Stimulated activated naive B cell treated with anti-CD40 and anti-IgM and Interleukin-4, amounts not matched to agents 10 μg/mL and 1 μg/mL and 100 μg/mL, for 72 hours (primary cell): Measurements from ENCODE around the gene MST1R.
"Not testable (repeated sequence)": the region's sequence is repeated elsewhere in the genome, so short reads cannot be mapped to it uniquely, and the experiment has no call there.

ENCODE experiments used
- ATAC-seq, 2 donors: fragments of 150-1000 bp; cut with Tn5 transposase; replicated peaks; 2 replicates each; pipeline ENCODE4 v1.10.0; 2021; ENCODE audit warnings: moderate library complexity in 1 of 2
- DNase-seq: peaks from one replicate; pipeline ENCODE4 v3.0.0; 2021
- H3K27ac Mint-ChIP-seq: one replicate; pipeline ENCODE4 v1.8.0; 2022; ENCODE audit warnings: mild to moderate bottlenecking, mixed read lengths
- H3K27me3 Mint-ChIP-seq, 2 donors: one replicate each; pipeline ENCODE4 v1.8.0; 2022; ENCODE audit warnings: mixed read lengths in 2 of 2
- H3K36me3 Mint-ChIP-seq, 2 donors: one replicate each; pipeline ENCODE4 v1.8.0; 2022; ENCODE audit warnings: mixed read lengths in 2 of 2, mild to moderate bottlenecking in 1 of 2
- H3K4me1 Mint-ChIP-seq, 2 donors: one replicate each; pipeline ENCODE4 v1.8.0; 2022; ENCODE audit warnings: mixed read lengths in 2 of 2, mild to moderate bottlenecking in 1 of 2
- H3K4me3 Mint-ChIP-seq, 2 donors: one replicate each; pipeline ENCODE4 v1.8.0; 2022; ENCODE audit warnings: mild to moderate bottlenecking in 2 of 2, mixed read lengths in 2 of 2, moderate library complexity in 1 of 2
- H3K9me3 Mint-ChIP-seq, 2 donors: one replicate each; pipeline ENCODE4 v1.8.0; 2022; ENCODE audit warnings: mixed read lengths in 2 of 2, mild to moderate bottlenecking in 1 of 2

The MST1R gene

GRCh38 chr3:49903451-49904424 lies at the start of gene MST1R:
MST1R (minus strand) TSS chr3:49903873; CDS start chr3:49903609, 264 bp downstream.
- Mint-ChIP-seq H3K27me3 (no peaks in the 10 kb centered on the region), H3K36me3 (peaks cover 0 to 3% of the 10 kb centered on the region in 2 donors), H3K4me1 (peaks cover 19 to 23% of the 10 kb centered on the region in 2 donors), H3K27ac (peak within 1 kb of the TSS; percentile 85), H3K9me3 (no peaks in the 10 kb centered on the region), H3K4me3 (peak within 1 kb of the TSS; percentile 80 to 86)
- ATAC-seq (peak; percentile 95 to 97), DNase-seq (peak; percentile 64)

DNA sequence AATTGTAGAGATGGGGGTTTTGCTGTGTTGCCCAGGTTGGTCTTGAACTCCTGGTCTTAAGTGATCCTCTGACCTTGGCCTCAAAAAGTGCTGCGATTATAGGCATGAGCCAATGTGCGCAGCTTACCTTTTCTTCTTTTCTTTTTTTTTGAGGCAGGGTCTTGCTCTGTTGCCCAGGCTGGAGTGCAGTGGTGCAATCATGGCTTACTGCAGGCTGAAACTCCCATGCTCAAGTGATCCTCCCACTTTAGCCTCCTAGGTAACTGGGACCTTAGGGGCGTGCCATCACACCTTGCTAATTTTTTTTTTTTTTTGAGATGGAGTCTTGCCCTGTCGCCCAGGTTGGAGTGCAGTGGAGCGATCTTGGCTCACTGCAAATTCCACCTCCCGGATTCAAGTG lies 49.3 kb upstream of the MST1R start:
- H3K36me3 Mint-ChIP-seq, result peaks cover 6 to 13% of the 10 kb centered on the region in 2 donors
- H3K27ac Mint-ChIP-seq, result no peak overlapping the region
- no peaks in the 10 kb centered on the region for H3K27me3 Mint-ChIP-seq
- ATAC-seq (no peak), DNase-seq (no peak)
- H3K9me3 Mint-ChIP-seq, result no peaks in the 10 kb centered on the region
- no peak overlapping the region for H3K4me3 Mint-ChIP-seq
- H3K4me1 Mint-ChIP-seq, result peaks cover 19 to 24% of the 10 kb centered on the region in 2 donors

DNA sequence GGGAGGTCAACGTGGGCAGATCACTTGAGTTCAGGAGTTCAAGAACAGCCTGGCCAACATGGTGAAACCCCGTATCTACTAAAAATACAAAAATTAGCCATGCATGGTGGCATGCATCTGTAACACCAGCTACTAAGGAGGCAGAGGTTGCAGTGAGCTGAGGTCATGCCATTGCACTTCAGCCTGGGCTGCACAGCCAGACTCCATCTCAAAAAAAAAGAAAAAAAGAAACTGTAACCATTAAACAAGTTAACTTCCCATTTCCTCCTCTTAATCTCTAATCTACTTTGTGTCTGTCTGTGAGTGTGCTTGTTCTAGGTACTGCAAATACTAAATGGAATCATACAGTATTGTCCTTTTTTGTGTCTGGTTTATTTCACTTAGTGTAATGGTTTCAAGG lies 39.0 kb upstream of the MST1R start:
- Mint-ChIP-seq H3K4me1 (peaks cover 24 to 63% of the 10 kb centered on the region in 2 donors), H3K4me3 (peak overlapping the region; percentile 19 to 45), H3K27me3 (no peaks in the 10 kb centered on the region), H3K27ac (peak overlapping the region; percentile 47), H3K9me3 (peaks cover 2 to 3% of the 10 kb centered on the region in 2 donors), H3K36me3 (peaks cover 21 to 37% of the 10 kb centered on the region in 2 donors)
- DNase-seq (peak; percentile 18), ATAC-seq (no peak)

- DNase-seq, result no peak
- peaks cover 16 to 44% of the 10 kb centered on the region in 2 donors for H3K4me1 Mint-ChIP-seq
- H3K4me3 Mint-ChIP-seq, result peak overlapping the region; percentile 96 to 99
- H3K27me3 Mint-ChIP-seq, result no peaks in the 10 kb centered on the region
- no peak for ATAC-seq
- peaks cover 2 to 3% of the 10 kb centered on the region in 2 donors for H3K9me3 Mint-ChIP-seq
- H3K27ac Mint-ChIP-seq, result peak overlapping the region; percentile 98
- H3K36me3 Mint-ChIP-seq, result peaks cover 15 to 25% of the 10 kb centered on the region in 2 donors
These were observed 37.1 kb upstream of the MST1R start for GRCh38 chr3:49940667-49941249.

GRCh38 chr3:49939858-49940666 lies 36.4 kb upstream of the MST1R start, which contains the start of gene RBM6:
RBM6 (plus strand) TSS chr3:49940150; CDS start chr3:49962642, 22,492 bp downstream.
- H3K27me3 Mint-ChIP-seq, result no peaks in the 10 kb centered on the region
- DNase-seq (peak; percentile 95), ATAC-seq (peak; percentile 95)
- peak within 1 kb of the TSS; percentile 98 for H3K27ac Mint-ChIP-seq
- peaks cover 12 to 22% of the 10 kb centered on the region in 2 donors for H3K36me3 Mint-ChIP-seq
- H3K4me3 Mint-ChIP-seq, result peak within 1 kb of the TSS; percentile 96 to 99
- H3K4me1 Mint-ChIP-seq, result peaks cover 15 to 37% of the 10 kb centered on the region in 2 donors
- peaks cover 2 to 3% of the 10 kb centered on the region in 2 donors for H3K9me3 Mint-ChIP-seq

DNA sequence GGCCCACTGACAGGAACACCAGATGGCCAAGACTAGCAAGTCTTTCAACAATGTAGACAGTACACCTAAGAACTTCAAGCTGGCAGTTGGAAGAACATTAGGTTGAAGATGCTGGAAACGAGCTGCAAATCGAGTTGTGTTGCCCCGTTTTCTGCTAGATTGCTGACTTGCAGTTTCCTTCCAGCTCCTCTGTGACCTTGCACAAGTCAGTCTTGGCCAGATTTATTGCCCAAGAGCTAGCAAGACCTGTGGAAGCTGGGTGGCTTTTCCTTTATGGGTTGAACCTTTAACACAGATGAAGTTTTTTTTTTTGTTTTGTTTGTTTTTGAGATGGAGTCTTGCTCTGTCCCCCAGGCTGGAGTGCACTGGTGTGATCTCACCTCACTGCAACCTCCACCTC lies 33.4 kb upstream of the MST1R start:
- Mint-ChIP-seq H3K9me3 (no peaks in the 10 kb centered on the region), H3K4me1 (peaks cover 6 to 22% of the 10 kb centered on the region in 2 donors), H3K27ac (no peak overlapping the region), H3K36me3 (peaks cover 3 to 8% of the 10 kb centered on the region in 2 donors), H3K4me3 (no peak overlapping the region), H3K27me3 (no peaks in the 10 kb centered on the region)
- DNase-seq (no peak), ATAC-seq (no peak)

DNA sequence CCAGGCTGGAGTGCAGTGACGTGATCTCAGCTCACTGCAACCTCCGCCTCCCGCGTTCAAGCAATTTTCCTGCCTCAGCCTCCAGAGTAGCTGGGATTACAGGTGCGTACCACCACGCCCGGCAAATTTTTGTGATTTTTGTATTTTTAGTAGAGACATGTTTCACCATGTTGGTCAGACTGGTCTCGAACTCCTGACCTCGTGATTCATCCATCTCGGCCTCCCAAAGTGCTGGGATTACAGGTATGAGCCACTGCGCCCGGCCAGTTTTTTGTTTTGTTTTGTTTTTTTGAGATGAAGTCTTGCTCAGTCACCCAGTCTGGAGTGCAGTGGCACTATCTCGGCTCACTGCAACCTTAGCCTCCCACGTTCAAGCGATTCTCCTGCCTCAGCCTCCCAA lies 28.6 kb upstream of the MST1R start:
- not testable (repeated sequence) for DNase-seq, H3K27ac Mint-ChIP-seq, ATAC-seq, H3K9me3 Mint-ChIP-seq, H3K36me3 Mint-ChIP-seq, H3K4me3 Mint-ChIP-seq, H3K27me3 Mint-ChIP-seq
- H3K4me1 Mint-ChIP-seq, result peaks cover 5 to 21% of the 10 kb centered on the region in 2 donors

DNA sequence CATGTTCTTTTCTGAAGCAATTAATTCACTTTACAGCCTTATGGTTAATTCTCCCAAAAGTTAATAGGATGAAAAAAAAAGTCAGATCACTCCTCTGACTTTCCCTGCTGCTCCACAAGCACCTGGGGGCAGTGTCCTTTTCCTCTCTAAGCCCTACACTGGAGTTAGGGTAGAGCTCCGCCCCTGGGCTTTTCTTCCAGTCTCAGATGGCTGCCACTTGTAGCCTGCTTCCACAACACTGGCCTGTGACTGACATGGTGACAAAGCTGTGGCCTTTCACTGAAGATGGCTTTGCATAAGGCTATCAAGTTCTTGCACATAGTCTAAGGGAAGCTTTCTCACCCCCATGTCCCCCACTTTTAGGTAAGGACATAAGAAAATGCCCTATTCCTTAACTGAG lies 27.2 kb upstream of the MST1R start:
- DNase-seq (no peak), ATAC-seq (no peak)
- H3K4me1 Mint-ChIP-seq, result peaks cover 5 to 21% of the 10 kb centered on the region in 2 donors
- H3K9me3 Mint-ChIP-seq, result no peaks in the 10 kb centered on the region
- H3K36me3 Mint-ChIP-seq, result peaks cover 3 to 4% of the 10 kb centered on the region in 2 donors
- no peak overlapping the region for H3K27ac Mint-ChIP-seq
- no peak overlapping the region for H3K4me3 Mint-ChIP-seq
- H3K27me3 Mint-ChIP-seq, result no peaks in the 10 kb centered on the region

- ATAC-seq, result no peak
- Mint-ChIP-seq H3K4me1 (peaks cover 5 to 21% of the 10 kb centered on the region in 2 donors), H3K9me3 (no peaks in the 10 kb centered on the region), H3K27me3 (no peaks in the 10 kb centered on the region), H3K27ac (peak overlapping the region; percentile 95), H3K4me3 (peak overlapping the region; percentile 94 to 97), H3K36me3 (peaks cover 4 to 6% of the 10 kb centered on the region in 2 donors)
- no peak for DNase-seq
These were observed 26.6 kb upstream of the MST1R start for GRCh38 chr3:49930168-49930690.

DNA sequence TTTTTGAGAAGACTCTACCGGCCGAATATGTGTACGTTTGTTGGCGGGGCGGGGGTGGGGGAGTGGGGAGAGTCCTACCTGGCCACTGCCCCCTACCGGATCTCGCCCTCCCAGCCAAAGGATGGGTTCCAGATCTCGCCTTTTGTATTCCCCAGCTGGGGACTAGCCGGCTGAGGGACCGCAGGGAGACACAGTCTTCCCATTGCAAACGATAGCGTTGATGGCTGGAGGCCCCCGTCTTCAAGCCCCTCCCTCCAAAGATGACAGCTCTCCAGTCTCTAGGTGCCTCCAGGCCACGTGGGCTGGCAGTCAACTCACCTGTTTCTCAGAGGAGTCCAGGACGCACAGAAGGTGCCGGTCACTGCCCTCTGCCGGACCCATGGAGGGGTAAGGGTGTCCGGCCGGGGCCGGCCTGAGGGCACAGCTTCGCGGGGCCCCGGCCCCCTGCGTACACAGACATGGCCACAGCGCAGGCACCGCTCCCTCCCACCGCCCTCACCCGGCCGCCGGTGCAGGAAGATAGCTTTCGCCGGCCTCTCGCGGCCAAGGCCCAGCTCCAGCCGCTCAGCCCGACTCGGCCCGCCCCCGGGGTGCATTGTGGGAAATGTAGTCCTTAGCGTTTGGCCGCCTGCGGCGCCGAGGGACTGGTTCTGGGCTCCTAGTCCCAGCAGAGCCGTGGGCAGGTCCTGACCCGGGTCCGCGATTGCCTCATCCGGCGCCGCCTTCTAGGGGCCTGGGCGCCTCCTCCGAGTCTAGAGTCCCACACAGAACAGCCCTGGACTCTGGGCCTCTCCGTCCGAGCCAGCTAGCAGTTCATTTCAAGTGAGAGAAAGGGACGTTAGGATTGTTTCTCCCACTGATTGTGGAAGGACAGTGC lies 25.9 kb upstream of the MST1R start, which contains the start of gene MON1A:
Gene MON1A (minus strand): TSS at position 521 of the 877 bp plus-strand sequence. CDS start 16,465 bp downstream, outside the sequence.
- no peaks in the 10 kb centered on the region for H3K27me3 Mint-ChIP-seq
- peak; percentile 89 for DNase-seq
- H3K36me3 Mint-ChIP-seq, result peaks cover 4 to 6% of the 10 kb centered on the region in 2 donors
- H3K27ac Mint-ChIP-seq, result peak within 1 kb of the TSS; percentile 95
- H3K4me3 Mint-ChIP-seq, result peak within 1 kb of the TSS; percentile 94 to 97
- no peaks in the 10 kb centered on the region for H3K9me3 Mint-ChIP-seq
- H3K4me1 Mint-ChIP-seq, result peaks cover 5 to 21% of the 10 kb centered on the region in 2 donors
- ATAC-seq, result peak; percentile 95 to 97

GRCh38 chr3:49928481-49929017 lies 24.9 kb upstream of the MST1R start:
- H3K4me3 Mint-ChIP-seq, result peak overlapping the region; percentile 94 to 97
- DNase-seq, result no peak
- no peaks in the 10 kb centered on the region for H3K9me3 Mint-ChIP-seq
- peak overlapping the region; percentile 95 for H3K27ac Mint-ChIP-seq
- H3K4me1 Mint-ChIP-seq, result peaks cover 5 to 21% of the 10 kb centered on the region in 2 donors
- no peak for ATAC-seq
- no peaks in the 10 kb centered on the region for H3K27me3 Mint-ChIP-seq
- H3K36me3 Mint-ChIP-seq, result peaks cover 4 to 10% of the 10 kb centered on the region in 2 donors

DNA sequence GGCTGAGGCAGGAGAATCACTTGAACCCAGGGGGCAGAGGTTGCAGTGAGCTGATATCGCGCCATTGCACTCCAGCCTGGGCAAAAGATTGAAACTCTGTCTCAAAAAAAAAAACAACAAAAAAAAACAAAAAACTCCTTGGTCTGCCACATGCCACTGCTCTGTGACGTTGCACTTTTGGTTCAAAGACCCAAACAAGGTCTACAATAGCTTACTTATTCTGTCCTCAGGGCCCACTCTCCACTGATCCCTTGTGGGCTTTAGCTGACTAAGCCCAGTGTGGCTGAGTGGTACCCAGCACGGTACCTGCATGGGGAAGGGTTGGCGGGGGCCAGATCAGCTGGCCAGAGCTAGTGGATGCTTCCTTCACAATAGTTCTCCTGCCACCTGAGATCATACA lies 24.1 kb upstream of the MST1R start:
- DNase-seq, result no peak
- Mint-ChIP-seq H3K27me3 (no peaks in the 10 kb centered on the region), H3K27ac (no peak overlapping the region), H3K4me3 (no peak overlapping the region), H3K9me3 (no peaks in the 10 kb centered on the region), H3K36me3 (peaks cover 4 to 10% of the 10 kb centered on the region in 2 donors), H3K4me1 (peaks cover 5 to 21% of the 10 kb centered on the region in 2 donors)
- no peak for ATAC-seq
